Astrocyte of the spinal cord (primary cell): ENCODE results near the gene MBNL3.
A peak's percentile ranks its signal among the peaks of the same experiment; 100 is the strongest.
"Not testable (repeated sequence)": the region's sequence is repeated elsewhere in the genome, so short reads cannot be mapped to it uniquely, and the experiment has no call there.

ENCODE experiments used
- DNase-seq: peaks from one replicate; pipeline ENCODE4 v3.0.0; 2011; ENCODE audit warnings: low read depth, low spot score
- H3K4me3 ChIP-seq: 2 replicates; pipeline ENCODE4 v1.5.1; 2011; ENCODE audit warnings: low read depth, mild to moderate bottlenecking, low read length, moderate library complexity
- CTCF ChIP-seq: IDR thresholded peaks from 2 replicates; pipeline ENCODE4 v1.5.1; 2012; ENCODE audit warnings: low read depth, mild to moderate bottlenecking, low read length, inconsistent platforms
- in situ Hi-C: cut with HindIII; loops from 2 replicates; pipeline ENCODE4 v1.10.0; 2017; ENCODE audit warnings: low sequenced_read_pairs

MBNL3 gene

GRCh38 chrX:132470179-132470578 is 18.7 kb downstream of the MBNL3 start:
- in situ Hi-C loops: no loop called here
- no peak overlapping the region for H3K4me3 ChIP-seq
- DNase-seq: no peak
- TF ChIP-seq CTCF: no peak

GRCh38 chrX:132468454-132468853 is 20.4 kb downstream of the MBNL3 start:
- in situ Hi-C loops: no loop called here

GRCh38 chrX:132467989-132468388 is 20.8 kb downstream of the MBNL3 start:
- DNase-seq: no peak
- in situ Hi-C loops: no loop called here
- TF ChIP-seq CTCF: no peak
- no peak overlapping the region for H3K4me3 ChIP-seq

More at GRCh38 chrX:132468454-132468853, 20.4 kb downstream of the MBNL3 start:
- no peak overlapping the region for H3K4me3 ChIP-seq
- TF ChIP-seq CTCF: no peak
- no peak for DNase-seq

GRCh38 chrX:132467026-132467425 is 21.8 kb downstream of the MBNL3 start:
- no peak overlapping the region for H3K4me3 ChIP-seq
- no peak for TF ChIP-seq CTCF
- DNase-seq: no peak
- in situ Hi-C loops: no loop called here

- H3K4me3 ChIP-seq: no peak overlapping the region
- peak; percentile 41 for TF ChIP-seq CTCF
- in situ Hi-C loops: no loop called here
- DNase-seq: no peak
Observed at GRCh38 chrX:132463411-132463810, 25.4 kb downstream of the MBNL3 start.

GRCh38 chrX:132461886-132462285 is 27.0 kb downstream of the MBNL3 start:
- no peak for TF ChIP-seq CTCF
- DNase-seq: no peak
- in situ Hi-C loops: no loop called here
- H3K4me3 ChIP-seq: no peak overlapping the region

GRCh38 chrX:132452911-132453550 is 35.8 kb downstream of the MBNL3 start:
- in situ Hi-C loops: no loop called here
- no peak for TF ChIP-seq CTCF
- no peak overlapping the region for H3K4me3 ChIP-seq
- no peak for DNase-seq

GRCh38 chrX:132445909-132446308 is 42.9 kb downstream of the MBNL3 start:
- DNase-seq, in situ Hi-C loops, H3K4me3 ChIP-seq: not testable (repeated sequence)
